Stimulated activated CD4-positive, alpha-beta T cell treated with anti-CD3 and anti-CD28 coated beads, TNF-alpha, amount 100 ng/mL, for 24 hours (primary cell): Measurements from ENCODE around the gene PSMD8.
A peak's percentile ranks its signal among the peaks of the same experiment; 100 is the strongest.
"Not testable (repeated sequence)": the region's sequence is repeated elsewhere in the genome, so short reads cannot be mapped to it uniquely, and the experiment has no call there.

Experiments used
- DNase-seq, 3 experiments: peaks; one replicate each; pipeline ENCODE4 v3.0.0-alpha.2; 2020; ENCODE audit warnings: low read depth in 3 of 3

PSMD8 gene

GRCh38 chr19:38362076-38362945 is 12.1 kb upstream of the PSMD8 start:
- peak; percentile 58 to 91 (median 59) for DNase-seq

- DNase-seq: not testable (repeated sequence)
Measured at GRCh38 chr19:38362946-38363688, 11.3 kb upstream of the PSMD8 start.

- DNase-seq: no peak
Measured at GRCh38 chr19:38367041-38367440, 7.3 kb upstream of the PSMD8 start.

- DNase-seq: no peak
Measured at GRCh38 chr19:38369584-38369983, 4.8 kb upstream of the PSMD8 start.

- DNase-seq: no peak
Measured at GRCh38 chr19:38370299-38370698, 4.1 kb upstream of the PSMD8 start.

- DNase-seq: no peak
Measured at GRCh38 chr19:38371081-38371480, 3.3 kb upstream of the PSMD8 start.

GRCh38 chr19:38373907-38374331 is 452 bp upstream of the PSMD8 start:
- DNase-seq: no peak

- no peak for DNase-seq
Measured at GRCh38 chr19:38375098-38375493, 725 bp downstream of the PSMD8 start.

GRCh38 chr19:38375748-38376147 is 1.4 kb downstream of the PSMD8 start:
- no peak for DNase-seq

- DNase-seq: no peak
Measured at GRCh38 chr19:38376576-38376975, 2.2 kb downstream of the PSMD8 start.

- no peak for DNase-seq
Measured at GRCh38 chr19:38377052-38377451, 2.7 kb downstream of the PSMD8 start.

- no peak for DNase-seq
Measured at GRCh38 chr19:38378866-38379265, 4.5 kb downstream of the PSMD8 start.

- no peak for DNase-seq
Measured at GRCh38 chr19:38381138-38381537, 6.8 kb downstream of the PSMD8 start.

GRCh38 chr19:38383184-38383583 is 8.8 kb downstream of the PSMD8 start:
- DNase-seq: no peak

- no peak for DNase-seq
Measured at GRCh38 chr19:38383743-38384142, 9.4 kb downstream of the PSMD8 start.

GRCh38 chr19:38384209-38385027 is 10.0 kb downstream of the PSMD8 start:
- no peak for DNase-seq

GRCh38 chr19:38385057-38385803 is 10.9 kb downstream of the PSMD8 start:
- no peak for DNase-seq

GRCh38 chr19:38385804-38386257 is 11.5 kb downstream of the PSMD8 start:
- DNase-seq: no peak

GRCh38 chr19:38386300-38386970 is 12.1 kb downstream of the PSMD8 start:
- DNase-seq: no peak

- DNase-seq: no peak
Measured at GRCh38 chr19:38386971-38387549, 12.7 kb downstream of the PSMD8 start.
